Measurements from ENCODE around the gene WNK3.

The WNK3 gene

GRCh38 chrX:54198262-54198661, 159.6 kb downstream of the WNK3 start:
- 0 out of 2 replicates have a peak, but pooled peaks cover 2% of the 10 kb centered on the region for H3K4me1 ChIP-seq (ENCODE audit: low read length)
- H3K36me3 ChIP-seq (replicated peaks; ENCODE audit: low read depth, low read length): no peaks in the 10 kb centered on the region
- H3K4me2 ChIP-seq (ENCODE audit: low read length): no peak overlapping the region
- no peak overlapping the region for H3K4me3 ChIP-seq (ENCODE audit: low read length)
- no peak overlapping the region for H2AFZ ChIP-seq (ENCODE audit: low read depth, low read length)
- H4K20me1 ChIP-seq (ENCODE audit: insufficient read depth, low read length): no peaks in the 10 kb centered on the region
- H3K9ac ChIP-seq (ENCODE audit: low read length): no peak overlapping the region
- no peaks in the 10 kb centered on the region for H3K9me3 ChIP-seq (ENCODE audit: insufficient read depth, low read length)
- no peak overlapping the region for H3K27ac ChIP-seq (ENCODE audit: low read length)
- TF ChIP-seq, protein P1, sequence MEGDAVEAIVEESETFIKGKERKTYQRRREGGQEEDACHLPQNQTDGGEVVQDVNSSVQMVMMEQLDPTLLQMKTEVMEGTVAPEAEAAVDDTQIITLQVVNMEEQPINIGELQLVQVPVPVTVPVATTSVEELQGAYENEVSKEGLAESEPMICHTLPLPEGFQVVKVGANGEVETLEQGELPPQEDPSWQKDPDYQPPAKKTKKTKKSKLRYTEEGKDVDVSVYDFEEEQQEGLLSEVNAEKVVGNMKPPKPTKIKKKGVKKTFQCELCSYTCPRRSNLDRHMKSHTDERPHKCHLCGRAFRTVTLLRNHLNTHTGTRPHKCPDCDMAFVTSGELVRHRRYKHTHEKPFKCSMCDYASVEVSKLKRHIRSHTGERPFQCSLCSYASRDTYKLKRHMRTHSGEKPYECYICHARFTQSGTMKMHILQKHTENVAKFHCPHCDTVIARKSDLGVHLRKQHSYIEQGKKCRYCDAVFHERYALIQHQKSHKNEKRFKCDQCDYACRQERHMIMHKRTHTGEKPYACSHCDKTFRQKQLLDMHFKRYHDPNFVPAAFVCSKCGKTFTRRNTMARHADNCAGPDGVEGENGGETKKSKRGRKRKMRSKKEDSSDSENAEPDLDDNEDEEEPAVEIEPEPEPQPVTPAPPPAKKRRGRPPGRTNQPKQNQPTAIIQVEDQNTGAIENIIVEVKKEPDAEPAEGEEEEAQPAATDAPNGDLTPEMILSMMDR (IDR thresholded peaks at IDR 0.05; ENCODE audit: low read depth, low read length): no peak
- no peak for TF ChIP-seq EZH2phosphoT487 (IDR thresholded peaks at IDR 0.05; ENCODE audit: low read depth)
- no peaks in the 10 kb centered on the region; the same call in 1 of the 2 replicates for H3K27me3 ChIP-seq (ENCODE audit: low read depth, low read length)
- H3K79me2 ChIP-seq (ENCODE audit: low read length): no peaks in the 10 kb centered on the region

DNA sequence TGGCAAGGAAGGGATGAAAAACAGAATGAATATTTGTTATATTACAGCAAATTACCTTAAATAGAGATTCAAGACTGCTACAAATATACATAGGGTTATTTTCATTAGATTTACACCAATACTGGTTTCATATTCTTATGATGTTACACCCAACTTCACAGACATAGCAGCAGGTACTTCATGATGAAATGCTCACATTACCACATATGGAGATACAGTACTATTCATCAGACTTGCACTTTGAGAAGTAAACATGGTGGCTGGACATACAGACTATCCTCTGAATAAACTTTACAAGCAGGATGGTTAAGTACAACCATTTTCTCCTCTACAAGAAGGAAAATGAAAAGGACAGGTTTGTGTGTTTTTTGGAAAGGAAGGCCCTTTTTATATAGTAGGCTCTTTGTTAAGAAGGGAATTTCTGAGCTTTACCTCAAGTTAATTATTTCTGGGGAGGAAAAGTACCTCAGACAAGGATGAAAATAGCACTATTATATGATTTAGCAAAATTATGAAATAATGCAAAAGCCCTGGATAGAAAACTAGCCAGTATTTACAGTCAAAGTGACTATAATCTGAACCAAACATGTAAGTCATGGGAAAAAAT, 162.8 kb downstream of the WNK3 start:
- Histone ChIP-seq H2AFZ (ENCODE audit: low read depth, low read length) (no peak overlapping the region), H3K4me3 (ENCODE audit: low read length) (no peak overlapping the region), H3K27me3 (ENCODE audit: low read depth, low read length) (no peaks in the 10 kb centered on the region; the same call in 1 of the 2 replicates), H3K36me3 (replicated peaks; ENCODE audit: low read depth, low read length) (no peaks in the 10 kb centered on the region), H3K9me3 (ENCODE audit: insufficient read depth, low read length) (no peaks in the 10 kb centered on the region), H4K20me1 (ENCODE audit: insufficient read depth, low read length) (no peaks in the 10 kb centered on the region), H3K79me2 (ENCODE audit: low read length) (no peaks in the 10 kb centered on the region), H3K9ac (ENCODE audit: low read length) (no peak overlapping the region), H3K4me2 (ENCODE audit: low read length) (no peak overlapping the region), H3K27ac (ENCODE audit: low read length) (no peak overlapping the region), H3K4me1 (ENCODE audit: low read length) (0 out of 2 replicates have a peak, but pooled peaks cover 2% of the 10 kb centered on the region)
- no peak for TF ChIP-seq EZH2phosphoT487 (IDR thresholded peaks at IDR 0.05; ENCODE audit: low read depth)
- TF ChIP-seq, protein P1 (IDR thresholded peaks at IDR 0.05; ENCODE audit: low read depth, low read length): no peak

DNA sequence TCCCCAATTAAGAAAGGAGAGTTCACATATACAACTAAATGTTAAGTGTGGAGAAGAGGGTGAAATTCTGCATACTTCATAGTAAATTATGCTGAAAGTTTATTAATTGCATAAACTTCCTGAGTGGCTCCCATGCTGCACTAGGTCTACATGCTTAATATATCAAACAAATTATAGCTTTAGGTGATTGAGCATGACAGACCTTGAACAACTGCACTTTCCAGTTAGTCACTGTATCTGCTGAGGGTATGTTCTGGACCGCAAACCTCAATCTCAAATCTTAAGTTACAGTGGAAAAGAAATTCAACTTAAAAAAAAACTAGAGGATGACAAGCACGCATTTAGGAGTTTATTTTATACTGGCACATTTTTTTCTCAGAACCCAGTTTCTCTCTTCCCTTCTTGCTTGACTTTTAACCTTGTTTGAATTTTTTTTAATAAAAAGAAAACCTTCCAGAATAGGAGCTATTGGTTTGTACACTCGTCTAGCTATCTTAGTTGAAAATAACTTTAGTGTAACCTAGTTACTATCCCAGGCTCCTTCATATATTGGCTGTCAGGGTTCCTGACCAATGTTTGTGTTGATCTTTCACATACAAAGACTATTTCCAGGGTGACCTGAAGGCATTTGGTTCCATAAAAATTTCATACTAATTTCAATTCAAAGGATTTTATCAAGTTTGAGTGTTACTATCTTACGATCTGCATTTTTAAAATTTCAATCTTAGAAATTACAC, 164.6 kb downstream of the WNK3 start:
- no peak overlapping the region for H3K4me3 ChIP-seq (ENCODE audit: low read length)
- no peaks in the 10 kb centered on the region for H3K79me2 ChIP-seq (ENCODE audit: low read length)
- H3K4me1 ChIP-seq (ENCODE audit: low read length): 0 out of 2 replicates have a peak, but pooled peaks cover 2% of the 10 kb centered on the region
- no peaks in the 10 kb centered on the region for H3K36me3 ChIP-seq (replicated peaks; ENCODE audit: low read depth, low read length)
- H3K27me3 ChIP-seq (ENCODE audit: low read depth, low read length): no peaks in the 10 kb centered on the region; the same call in 1 of the 2 replicates
- H2AFZ ChIP-seq (ENCODE audit: low read depth, low read length): no peak overlapping the region
- H4K20me1 ChIP-seq (ENCODE audit: insufficient read depth, low read length): no peaks in the 10 kb centered on the region
- H3K9ac ChIP-seq (ENCODE audit: low read length): no peak overlapping the region
- H3K9me3 ChIP-seq (ENCODE audit: insufficient read depth, low read length): no peaks in the 10 kb centered on the region
- no peak overlapping the region for H3K27ac ChIP-seq (ENCODE audit: low read length)
- H3K4me2 ChIP-seq (ENCODE audit: low read length): no peak overlapping the region
- TF ChIP-seq, protein P1 (IDR thresholded peaks at IDR 0.05; ENCODE audit: low read depth, low read length): no peak

DNA sequence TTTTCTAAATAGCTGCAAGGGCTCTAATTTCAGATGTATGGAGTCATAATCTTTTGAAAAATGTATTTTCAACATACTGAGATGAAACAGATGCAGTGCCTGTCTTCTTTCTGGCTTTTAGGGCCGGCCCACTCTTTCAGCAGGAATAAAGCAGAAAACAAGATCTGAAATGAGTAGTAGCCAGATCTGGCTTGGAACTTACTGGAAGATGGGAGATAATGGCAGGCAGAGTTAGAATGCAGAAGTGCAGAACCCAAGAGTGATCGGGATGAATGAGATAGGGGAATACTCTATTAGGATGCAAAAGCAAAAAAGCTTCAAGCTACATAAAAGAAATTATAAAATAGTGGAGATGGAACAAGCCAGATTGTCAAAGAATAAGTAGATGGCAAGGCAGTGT, 173.4 kb downstream of the WNK3 start:
- peaks cover 25% of the 10 kb centered on the region for H4K20me1 ChIP-seq (ENCODE audit: insufficient read depth, low read length)
- TF ChIP-seq, protein P1 (IDR thresholded peaks at IDR 0.05; ENCODE audit: low read depth, low read length): no peak
- TF ChIP-seq EZH2phosphoT487 (IDR thresholded peaks at IDR 0.05; ENCODE audit: low read depth): no peak
- H3K79me2 ChIP-seq (ENCODE audit: low read length): peaks cover 38% of the 10 kb centered on the region

More for the DNA sequence above, 173.4 kb downstream of the WNK3 start:
- H3K36me3 ChIP-seq (replicated peaks; ENCODE audit: low read depth, low read length): peaks cover 16% of the 10 kb centered on the region
- H3K27ac ChIP-seq (ENCODE audit: low read length): no peak overlapping the region
- no peak overlapping the region for H3K9ac ChIP-seq (ENCODE audit: low read length)
- no peak overlapping the region for H2AFZ ChIP-seq (ENCODE audit: low read depth, low read length)
- no peak overlapping the region for H3K4me2 ChIP-seq (ENCODE audit: low read length)
- no peak overlapping the region for H3K4me3 ChIP-seq (ENCODE audit: low read length)
- H3K4me1 ChIP-seq (ENCODE audit: low read length): peaks cover 30% of the 10 kb centered on the region
- no peaks in the 10 kb centered on the region for H3K27me3 ChIP-seq (ENCODE audit: low read depth, low read length)
- H3K9me3 ChIP-seq (ENCODE audit: insufficient read depth, low read length): no peaks in the 10 kb centered on the region

Data from OCI-LY3 (cell line).